ENCODE measurements around the gene SOX13. TPM values are rescaled to one million over a fixed set of nuclear protein-coding genes. Genes with fewer than 3 reads are reported as not detected.

The SOX13 gene
- total RNA-seq, 1 experiment from 2014 or later = 35.6 TPM

- BruUV-seq (replicated peaks) = no TSS peak
- Histone ChIP-seq H4K20me1 (ENCODE audit: insufficient read depth) (no peaks in the 10 kb centered on the region), H3K27ac (ENCODE audit: low read depth, low read length) (no peak overlapping the region), H3K27me3 (ENCODE audit: insufficient read depth, low read length) (no peaks in the 10 kb centered on the region), H3K9me3 (ENCODE audit: control insufficient read depth in 1 of 2, insufficient read depth in 1 of 2, low read depth in 1 of 2, low read length in 2 of 2) (no peaks in the 10 kb centered on the region), H2AFZ (ENCODE audit: low read depth, low read length, poor library complexity, severe bottlenecking) (no peak overlapping the region), H3K9me2 (ENCODE audit: insufficient read depth) (no peaks in the 10 kb centered on the region), H3K9ac (ENCODE audit: low read length) (no peak overlapping the region), H3K79me2 (ENCODE audit: insufficient read depth, low read length) (no peaks in the 10 kb centered on the region), H3K36me3 (ENCODE audit: control insufficient read depth in 1 of 2, insufficient read depth in 2 of 2, low read length in 2 of 2) (no peaks in the 10 kb centered on the region; a peak in 1 of 4 replicates), H3K4me3 (replicated peaks in 1 of 2; ENCODE audit: low read depth in 1 of 2, low read length in 2 of 2) (no peak overlapping the region), H3K4me2 (ENCODE audit: low read length) (no peak overlapping the region), H3K4me1 (ENCODE audit: control insufficient read depth in 1 of 2, insufficient read depth in 2 of 2, low read length in 2 of 2) (peaks cover 21 to 44% of the 10 kb centered on the region in 2 experiments)
- ATAC-seq = no peak
- TF ChIP-seq ELF1 (IDR thresholded peaks at IDR 0.05; ENCODE audit: borderline replicate concordance, low read depth) (no peak), SP1 (IDR thresholded peaks at IDR 0.05; ENCODE audit: low read depth) (no peak), EZH2 (IDR thresholded peaks at IDR 0.05) (no peak)
- DNase-seq (ENCODE audit: low read depth, low spot score) = no peak
- intact Hi-C loops (cut with micrococcal nuclease) = loop anchor here (1.0 to 2.0 kb wide), 3 partner anchors 54 to 266 kb away; partner anchors contain the start of genes SNRPE and SOX13
- CTCF ChIA-PET = interaction anchor here (0.6 to 7.6 kb wide), 4 partner anchors 15 to 266 kb away, joined by 3 to 246 read pairs (median 10); partner anchors contain the start of genes ETNK2 and SNRPE
- RAD21 ChIA-PET (ENCODE audit: low non-redundant PET in 1 of 2, low total read pairs in 2 of 2, uncharacterized antibody in 2 of 2, unreplicated experiment in 2 of 2) = interaction anchor here (0.6 to 1.1 kb wide), 4 partner anchors 53 to 256 kb away, joined by 4 to 7 read pairs (median 6); no protein-coding TSS in a partner anchor
- POLR2A ChIA-PET = interaction anchor here (2.4 kb wide), 1 partner anchor 256 kb away, joined by 14 read pairs; no protein-coding TSS in a partner anchor
Measured at GRCh38 chr1:204126956-204127355, 54.0 kb downstream of the SOX13 start.

GRCh38 chr1:204127597-204128242 is 54.8 kb downstream of the SOX13 start:
- H3K4me1 ChIP-seq (ENCODE audit: control insufficient read depth in 1 of 2, insufficient read depth in 2 of 2, low read length in 2 of 2) = peaks cover 21 to 45% of the 10 kb centered on the region in 2 experiments
- no peaks in the 10 kb centered on the region for H3K27me3 ChIP-seq (ENCODE audit: insufficient read depth, low read length)
- no peaks in the 10 kb centered on the region for H3K9me3 ChIP-seq (ENCODE audit: control insufficient read depth in 1 of 2, insufficient read depth in 1 of 2, low read depth in 1 of 2, low read length in 2 of 2)
- no peak overlapping the region for H2AFZ ChIP-seq (ENCODE audit: low read depth, low read length, poor library complexity, severe bottlenecking)
- BruUV-seq (replicated peaks) = no TSS peak
- intact Hi-C loops (cut with micrococcal nuclease) = loop anchor here (1.0 to 2.0 kb wide), 3 partner anchors 55 to 266 kb away; partner anchors contain the start of genes SNRPE and SOX13
- no peaks in the 10 kb centered on the region for H3K79me2 ChIP-seq (ENCODE audit: insufficient read depth, low read length)
- POLR2A ChIA-PET = interaction anchor here (1.5 to 2.4 kb wide), 2 partner anchors 53 to 257 kb away, joined by 4 to 14 read pairs; no protein-coding TSS in a partner anchor
- H3K4me2 ChIP-seq (ENCODE audit: low read length) = no peak overlapping the region
- CTCF ChIA-PET = interaction anchor here (0.6 to 7.6 kb wide), 17 partner anchors 11 to 274 kb away, joined by 3 to 246 read pairs (median 6); partner anchors contain the start of genes ETNK2 and SNRPE
- no peak overlapping the region for H3K27ac ChIP-seq (ENCODE audit: low read depth, low read length)
- H3K9ac ChIP-seq (ENCODE audit: low read length) = no peak overlapping the region
- peak; percentile 43 for ATAC-seq
- no peak overlapping the region for H3K4me3 ChIP-seq (replicated peaks in 1 of 2; ENCODE audit: low read depth in 1 of 2, low read length in 2 of 2)
- peak; percentile 62 for DNase-seq (ENCODE audit: low read depth, low spot score)
- RAD21 ChIA-PET (ENCODE audit: low non-redundant PET in 1 of 2, low total read pairs in 2 of 2, uncharacterized antibody in 2 of 2, unreplicated experiment in 2 of 2) = interaction anchor here (0.6 to 1.1 kb wide), 5 partner anchors 54 to 270 kb away, joined by 3 to 7 read pairs (median 4); no protein-coding TSS in a partner anchor
- H3K9me2 ChIP-seq (ENCODE audit: insufficient read depth) = no peaks in the 10 kb centered on the region
- H4K20me1 ChIP-seq (ENCODE audit: insufficient read depth) = no peaks in the 10 kb centered on the region
- no peaks in the 10 kb centered on the region for H3K36me3 ChIP-seq (ENCODE audit: control insufficient read depth in 1 of 2, insufficient read depth in 2 of 2, low read length in 2 of 2)
- TF ChIP-seq ZBTB33 (IDR thresholded peaks at IDR 0.05; ENCODE audit: extremely low read depth, insufficient replicate concordance, low read length) = no peak
- TF ChIP-seq JUND (IDR thresholded peaks at IDR 0.05) = no peak
- peak; percentile 94 to 99 (median 99) for TF ChIP-seq CTCF (IDR thresholded peaks at IDR 0.05 in 2 of 3, conservative IDR thresholded peaks at IDR 0.05 in 1 of 3; ENCODE audit: borderline replicate concordance in 1 of 3, insufficient read depth in 1 of 3, low read depth in 2 of 3, low read length in 2 of 3)
- peak; percentile 66; the same call in 1 of the 2 replicates for TF ChIP-seq POLR2AphosphoS5 (IDR thresholded peaks at IDR 0.05; ENCODE audit: low read depth, low read length)
- no peak for TF ChIP-seq REST (IDR thresholded peaks at IDR 0.05; ENCODE audit: low read depth)
- no peak for TF ChIP-seq SRF (IDR thresholded peaks at IDR 0.05; ENCODE audit: low read depth)
- no peak for TF ChIP-seq SP1 (IDR thresholded peaks at IDR 0.05; ENCODE audit: low read depth)
